NCI-H82 (cell line): ENCODE data around the gene TMEM239.
"Not testable (repeated sequence)": the region's sequence is repeated elsewhere in the genome, so short reads cannot be mapped to it uniquely, and the experiment has no call there.

Experiments
- DNase-seq: peaks from one replicate; lab custom pipeline; 2025; lab: John Stamatoyannopoulos, UW

The TMEM239 gene

DNA sequence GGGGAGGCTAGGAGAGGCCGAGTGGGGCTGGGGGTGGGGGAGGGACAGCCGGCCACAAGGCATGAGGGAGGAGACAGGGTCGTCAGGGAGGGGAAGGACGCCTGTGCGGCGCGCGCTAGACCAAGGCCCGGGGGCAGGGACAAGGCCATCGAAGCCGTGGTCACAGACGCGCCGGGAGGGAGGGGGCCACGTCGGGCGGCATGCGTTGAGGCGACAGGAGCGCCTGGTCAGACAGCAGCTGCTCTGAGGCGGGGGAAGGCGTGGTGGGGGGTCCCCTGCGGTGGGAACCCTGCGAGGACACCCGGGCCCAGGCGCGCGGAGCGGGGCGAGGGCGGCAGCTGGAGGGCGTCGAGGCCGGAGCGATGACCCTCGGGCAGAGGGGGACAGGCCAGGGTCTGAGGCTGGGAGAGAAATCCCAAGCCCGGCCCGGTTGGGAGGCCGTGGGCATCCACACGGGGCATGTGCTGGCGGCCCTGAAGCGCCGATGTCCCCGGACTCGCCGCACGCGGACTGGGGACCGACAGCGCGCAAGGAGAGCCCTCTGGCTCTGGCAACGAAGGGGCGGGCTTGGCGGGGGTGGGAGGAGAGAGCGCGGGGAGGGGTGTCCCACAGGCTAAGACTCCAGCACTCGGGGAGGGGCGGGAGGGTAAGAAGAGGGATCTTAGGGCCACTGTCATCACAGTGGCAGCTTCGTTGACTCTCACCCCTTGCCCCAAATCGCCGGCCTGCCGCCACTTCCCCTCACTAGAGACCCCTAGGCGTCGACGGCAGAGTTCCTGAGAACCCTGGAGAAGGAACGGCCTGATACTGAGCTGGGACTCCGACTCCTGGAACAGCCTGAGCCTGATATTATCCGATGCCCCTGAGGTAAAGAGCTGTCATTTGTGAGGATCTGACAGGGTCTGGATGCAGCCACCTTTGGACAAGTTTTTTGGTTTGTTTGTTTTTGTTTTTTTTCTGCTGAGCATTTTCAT is 5.0 kb downstream of the TMEM239 start:
- DNase-seq = peak; percentile 42

DNA sequence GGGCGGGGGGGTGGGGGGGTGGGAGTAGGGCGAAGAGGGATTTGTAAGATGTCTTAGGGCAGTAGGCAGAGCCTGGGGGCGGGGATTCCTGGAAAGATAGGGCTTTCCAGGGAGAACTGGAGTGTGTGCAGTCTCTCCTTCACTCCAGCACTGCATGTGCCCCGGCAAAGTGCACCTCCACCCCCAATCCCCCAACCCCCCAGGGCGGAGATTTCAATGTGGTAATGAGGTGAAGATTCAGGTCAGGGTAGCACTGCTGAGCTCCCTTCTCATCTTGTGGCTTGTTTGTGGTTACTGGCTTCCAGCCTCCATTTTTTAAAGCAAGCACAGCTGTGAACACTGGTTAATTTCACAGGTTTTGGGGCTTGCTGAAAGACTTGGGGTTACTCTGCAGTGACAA is 5.9 kb downstream of the TMEM239 start:
- DNase-seq = no peak

DNA sequence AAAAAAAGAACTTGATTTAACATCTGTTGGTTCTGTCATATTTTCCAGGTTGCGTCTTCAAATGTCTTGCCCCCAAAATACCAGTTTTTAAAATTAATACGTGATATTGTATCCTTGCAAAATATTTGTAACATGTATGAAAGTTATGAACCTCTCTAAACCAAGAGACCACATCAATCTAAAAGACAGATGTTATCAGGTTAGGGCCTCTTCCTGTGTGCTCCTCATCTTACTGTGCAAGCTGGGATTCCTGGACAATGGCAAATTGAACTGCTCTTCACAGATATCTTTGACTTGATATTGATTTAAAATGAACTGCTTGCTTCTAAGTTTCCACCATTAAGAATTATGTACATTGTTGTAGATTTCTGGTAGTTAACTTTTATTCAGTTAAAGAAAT is 9.6 kb downstream of the TMEM239 start:
- no peak for DNase-seq

DNA sequence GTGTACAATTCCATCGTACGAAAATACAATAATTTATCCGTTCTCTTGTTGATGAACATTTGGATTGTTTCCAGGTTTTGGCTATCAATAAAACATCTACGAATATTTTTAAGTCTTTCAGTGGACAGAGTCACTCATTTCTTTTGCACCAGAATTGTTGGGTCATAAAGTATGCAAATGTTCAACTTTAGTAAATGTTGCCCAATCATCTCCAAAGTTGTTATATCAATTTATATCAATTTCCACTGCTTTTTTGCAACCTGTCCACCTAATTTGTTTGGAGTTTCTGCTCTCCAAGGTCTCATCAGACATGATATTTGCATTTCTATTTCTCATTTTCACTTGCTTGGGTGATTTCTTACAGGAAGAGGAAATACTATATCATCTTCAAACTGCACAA is 10.5 kb downstream of the TMEM239 start:
- DNase-seq = no peak

DNA sequence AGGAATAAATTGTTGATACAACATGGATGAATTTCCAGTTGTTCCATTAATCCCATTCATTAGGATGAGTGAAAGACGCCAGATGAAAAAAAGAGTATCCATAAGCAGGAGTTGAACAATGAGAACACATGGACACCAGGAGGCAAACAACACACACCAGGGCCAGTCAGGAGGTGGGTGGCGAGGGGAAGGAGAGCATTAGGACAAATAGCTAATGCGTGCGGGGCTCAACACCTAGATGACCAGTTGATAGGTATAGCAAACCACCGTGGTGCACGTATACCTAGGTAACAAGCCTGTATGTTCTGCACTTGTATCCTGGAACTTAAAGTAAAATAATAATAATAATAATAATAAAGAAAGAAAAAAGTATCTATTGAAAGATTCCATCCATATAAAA is 13.2 kb downstream of the TMEM239 start:
- DNase-seq = no peak

DNA sequence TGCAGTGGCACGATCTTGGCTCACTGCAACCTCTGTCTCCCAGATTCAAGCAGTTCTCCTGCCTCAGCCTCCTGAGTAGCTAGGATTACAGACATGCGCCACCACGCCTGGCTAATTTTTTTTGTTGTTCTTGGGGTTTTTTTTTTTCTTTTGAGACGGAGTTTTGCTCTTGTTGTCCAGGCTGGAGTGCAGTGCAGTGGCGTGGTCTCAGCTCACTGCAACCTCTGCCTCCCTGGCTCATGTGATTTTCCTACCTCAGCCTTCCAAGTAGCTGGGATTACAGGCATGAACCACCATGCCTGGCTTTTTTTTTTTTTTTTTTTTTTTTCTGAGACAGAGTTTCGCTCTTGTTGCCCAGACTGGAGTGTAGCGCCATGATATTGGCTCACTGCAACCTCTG is 15.0 kb downstream of the TMEM239 start:
- DNase-seq = not testable (repeated sequence)

DNA sequence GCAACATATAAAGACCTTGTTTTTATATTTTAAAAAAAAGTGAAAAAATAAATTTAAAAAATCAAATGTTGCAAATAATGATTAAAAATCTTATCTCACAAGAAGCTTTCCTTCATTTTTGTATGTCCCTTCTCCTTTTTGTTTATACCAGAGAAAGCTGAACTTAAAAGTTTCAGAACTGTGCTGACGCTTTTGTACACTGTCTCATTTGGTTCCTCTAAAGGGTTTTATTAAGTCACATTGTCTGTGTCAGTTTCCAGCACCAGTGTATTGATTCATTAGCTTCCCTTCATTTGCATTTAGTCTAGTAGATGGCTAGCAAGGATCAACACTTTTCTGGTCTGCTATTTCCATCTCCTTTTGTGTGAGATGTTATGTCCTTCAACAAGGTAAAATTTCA is 17.6 kb downstream of the TMEM239 start:
- no peak for DNase-seq

DNA sequence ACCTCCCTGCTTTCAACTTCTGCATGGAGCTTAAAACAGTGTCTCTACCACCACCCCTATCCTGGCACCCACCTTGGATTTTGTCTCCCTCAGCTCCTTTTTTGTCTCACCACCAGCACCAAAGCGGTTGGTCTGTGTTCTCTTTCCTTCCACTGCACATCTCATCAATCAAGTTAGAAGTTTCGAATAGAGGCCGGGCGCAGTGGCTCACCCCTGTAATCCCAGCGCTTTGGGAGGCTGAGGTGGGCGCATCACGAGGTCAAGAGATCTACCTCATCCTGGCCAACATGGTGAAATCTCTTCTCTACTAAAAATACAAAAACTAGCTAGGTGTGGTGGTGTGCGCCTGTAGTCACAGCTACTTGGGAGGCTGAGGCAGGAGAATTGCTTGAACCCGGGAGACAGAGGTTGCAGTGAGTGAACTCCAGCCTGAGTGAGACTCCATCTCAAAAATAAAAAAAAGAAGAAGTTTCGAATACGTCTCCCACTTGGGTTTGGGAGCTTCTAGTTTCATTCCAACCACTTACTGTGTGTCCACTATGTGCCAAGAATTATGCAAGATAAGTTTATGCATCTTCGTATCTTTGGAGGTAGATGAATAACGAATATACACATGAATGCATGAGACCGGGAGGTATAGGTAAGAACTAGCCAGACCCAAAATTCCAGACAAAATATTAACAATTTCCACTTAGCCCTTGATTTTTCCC is 18.4 kb downstream of the TMEM239 start:
- no peak for DNase-seq

DNA sequence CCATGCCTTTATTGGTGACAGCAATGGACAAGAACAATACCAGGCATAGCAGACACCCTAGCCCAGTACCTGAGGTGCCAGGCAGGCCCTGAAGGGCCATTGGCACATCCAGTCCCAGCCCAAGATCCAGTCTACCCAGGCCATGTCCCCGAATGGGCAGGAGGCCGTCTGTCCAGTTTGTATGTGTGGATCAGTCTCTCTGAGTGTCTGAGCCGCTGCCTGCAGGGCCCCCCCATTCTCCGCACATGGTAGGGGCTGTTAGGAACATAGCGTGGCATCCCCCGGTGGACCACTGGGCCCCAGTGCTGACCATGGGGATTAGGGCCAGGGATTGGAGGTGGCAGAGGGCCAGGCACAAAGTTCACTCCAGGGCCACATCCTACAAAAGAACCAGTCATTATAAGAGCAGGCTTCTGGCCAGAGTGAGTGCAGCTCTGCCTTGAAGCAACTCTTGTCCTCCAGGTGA is 19.2 kb downstream of the TMEM239 start:
- no peak for DNase-seq

DNA sequence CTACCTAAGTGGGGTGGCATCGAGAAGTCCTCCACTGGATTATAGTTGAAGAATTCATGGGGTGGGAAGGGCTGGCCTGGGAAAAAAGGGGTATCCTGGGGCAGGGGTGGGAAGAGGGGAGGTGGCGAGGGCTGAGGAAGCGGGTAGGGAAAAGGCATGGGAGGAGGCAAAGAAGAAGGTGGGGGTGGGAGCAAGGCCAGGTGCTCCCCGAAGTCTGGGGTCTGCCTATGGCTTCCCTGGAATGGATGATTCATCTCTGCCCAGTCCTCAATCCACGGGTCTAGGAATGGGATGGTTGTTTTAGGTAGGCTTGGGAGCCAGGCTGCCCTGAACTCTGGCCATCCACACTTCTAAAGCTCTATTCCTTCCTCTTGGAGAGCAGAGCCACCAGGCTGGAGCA is 19.9 kb downstream of the TMEM239 start:
- DNase-seq = no peak

DNA sequence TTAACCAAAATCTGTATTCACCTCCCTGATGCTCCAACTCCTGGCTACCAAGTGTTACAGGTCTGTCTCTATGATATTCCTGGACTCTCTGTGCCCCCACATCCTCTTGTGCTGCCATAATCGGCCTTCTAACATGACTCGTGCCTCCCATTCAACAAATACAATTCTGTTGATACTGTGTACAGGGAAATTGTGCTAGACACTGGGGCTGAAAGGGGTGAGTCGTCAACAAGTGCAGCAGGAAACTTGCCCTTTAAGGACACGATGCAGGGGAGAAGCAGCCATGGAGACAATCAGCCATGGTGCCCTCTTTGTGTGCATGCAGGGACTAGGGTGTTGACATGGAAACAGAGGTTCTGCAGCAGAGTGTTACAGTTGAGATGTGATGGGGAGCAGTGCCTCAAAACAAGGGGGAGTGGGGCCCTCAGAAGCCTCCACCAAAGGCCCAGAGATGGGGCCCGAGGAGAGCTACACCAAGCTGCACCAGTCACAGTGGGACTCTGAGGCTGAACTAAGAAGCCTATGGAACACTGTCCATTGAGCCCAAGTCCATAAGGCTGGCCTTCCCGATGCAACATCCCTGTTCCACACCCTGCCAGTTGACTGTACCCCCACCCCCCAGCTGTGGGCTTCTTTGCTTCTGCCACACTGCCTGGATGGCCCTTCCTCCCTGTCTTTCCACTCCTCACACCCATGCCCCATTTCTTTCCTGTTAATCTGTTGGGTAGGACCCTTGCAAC is 21.2 kb downstream of the TMEM239 start:
- DNase-seq = no peak

DNA sequence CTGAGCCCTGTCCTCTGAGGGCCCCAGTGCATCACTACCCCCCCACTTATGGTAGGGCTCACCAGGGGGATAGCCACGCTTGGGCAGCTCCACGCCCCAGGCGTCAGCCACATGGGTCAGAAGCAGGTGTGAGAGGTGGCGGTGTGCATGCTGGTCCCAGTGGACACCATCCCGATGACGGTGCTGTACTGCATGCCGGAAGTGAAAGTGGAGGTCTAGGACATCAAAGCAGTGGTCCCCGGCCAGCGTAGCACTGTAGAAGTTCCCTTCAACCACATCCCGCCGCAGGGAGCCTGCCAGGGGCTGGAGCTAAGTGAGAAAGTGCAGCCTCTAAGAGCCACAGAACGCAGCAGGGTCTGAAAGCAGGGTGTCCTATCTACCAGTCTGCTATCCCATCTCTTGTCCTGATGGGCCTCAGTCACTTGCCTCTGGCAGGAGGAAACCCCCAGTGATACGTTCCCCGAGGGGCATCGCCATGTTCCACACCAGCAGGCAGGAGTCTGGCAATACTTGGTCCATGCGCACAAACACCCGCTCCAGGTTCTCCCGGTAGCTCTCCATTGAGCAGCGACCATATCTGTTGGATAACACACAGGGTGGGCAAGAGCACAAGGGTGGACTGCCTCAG is 22.1 kb downstream of the TMEM239 start:
- no peak for DNase-seq

DNA sequence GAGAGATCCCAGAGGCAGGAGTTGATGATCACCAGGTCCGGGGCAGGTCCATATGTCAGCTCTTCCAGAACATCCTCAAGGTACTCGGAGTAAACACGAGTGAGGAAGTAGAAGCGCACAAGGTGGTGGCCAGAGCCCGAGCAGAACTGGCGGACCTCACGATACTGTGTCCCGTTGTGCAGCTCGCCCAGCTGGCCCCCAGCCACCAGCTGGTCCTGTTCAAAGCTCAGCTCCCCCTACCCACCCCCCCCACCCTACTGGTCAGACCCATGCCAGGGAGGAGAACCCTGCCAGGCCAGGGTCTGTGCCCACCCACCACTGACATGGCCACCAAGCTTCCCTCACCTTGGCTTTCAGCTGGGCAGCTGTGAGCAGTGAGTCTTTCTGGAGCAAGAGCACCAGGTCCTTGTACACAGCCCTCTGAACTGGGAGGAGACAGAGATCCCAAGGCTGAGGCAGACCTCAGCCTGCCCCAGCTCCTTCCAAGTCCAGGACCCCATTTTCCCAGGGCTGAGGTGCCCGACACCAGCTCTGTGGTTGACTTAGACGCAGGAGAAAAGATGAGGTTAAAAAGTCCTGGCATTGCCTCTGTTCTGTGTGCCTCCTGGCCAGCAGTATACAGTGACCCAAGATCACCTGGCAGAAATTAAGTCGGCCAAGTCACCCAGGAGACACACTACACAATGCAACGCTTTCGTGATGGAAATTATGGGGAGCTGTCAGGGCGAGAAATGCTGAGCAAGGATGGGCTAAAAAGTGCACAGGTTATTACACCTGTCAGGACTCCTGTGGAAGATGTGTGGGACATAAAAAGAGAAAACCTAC is 22.9 kb downstream of the TMEM239 start:
- no peak for DNase-seq

DNA sequence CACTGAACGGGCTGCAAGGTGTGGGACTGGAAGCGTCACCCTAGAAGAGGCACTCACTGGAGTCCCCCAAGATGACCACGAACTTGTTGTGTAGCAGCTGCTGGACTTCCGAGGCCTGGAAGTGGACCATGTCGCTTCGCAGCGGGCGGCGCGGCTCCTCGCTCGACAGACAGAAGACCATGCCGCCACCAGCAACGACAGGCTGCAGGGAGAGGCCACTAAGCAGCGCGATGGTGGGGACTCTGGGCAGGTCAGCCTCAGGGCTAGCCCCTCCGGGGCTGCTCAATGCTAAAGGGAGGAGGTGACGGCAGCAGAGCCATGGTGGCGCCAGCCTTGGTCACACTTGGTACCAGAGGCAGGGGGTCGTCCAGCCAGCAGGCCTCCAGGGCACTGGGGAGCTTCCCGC is 23.6 kb downstream of the TMEM239 start:
- no peak for DNase-seq

DNA sequence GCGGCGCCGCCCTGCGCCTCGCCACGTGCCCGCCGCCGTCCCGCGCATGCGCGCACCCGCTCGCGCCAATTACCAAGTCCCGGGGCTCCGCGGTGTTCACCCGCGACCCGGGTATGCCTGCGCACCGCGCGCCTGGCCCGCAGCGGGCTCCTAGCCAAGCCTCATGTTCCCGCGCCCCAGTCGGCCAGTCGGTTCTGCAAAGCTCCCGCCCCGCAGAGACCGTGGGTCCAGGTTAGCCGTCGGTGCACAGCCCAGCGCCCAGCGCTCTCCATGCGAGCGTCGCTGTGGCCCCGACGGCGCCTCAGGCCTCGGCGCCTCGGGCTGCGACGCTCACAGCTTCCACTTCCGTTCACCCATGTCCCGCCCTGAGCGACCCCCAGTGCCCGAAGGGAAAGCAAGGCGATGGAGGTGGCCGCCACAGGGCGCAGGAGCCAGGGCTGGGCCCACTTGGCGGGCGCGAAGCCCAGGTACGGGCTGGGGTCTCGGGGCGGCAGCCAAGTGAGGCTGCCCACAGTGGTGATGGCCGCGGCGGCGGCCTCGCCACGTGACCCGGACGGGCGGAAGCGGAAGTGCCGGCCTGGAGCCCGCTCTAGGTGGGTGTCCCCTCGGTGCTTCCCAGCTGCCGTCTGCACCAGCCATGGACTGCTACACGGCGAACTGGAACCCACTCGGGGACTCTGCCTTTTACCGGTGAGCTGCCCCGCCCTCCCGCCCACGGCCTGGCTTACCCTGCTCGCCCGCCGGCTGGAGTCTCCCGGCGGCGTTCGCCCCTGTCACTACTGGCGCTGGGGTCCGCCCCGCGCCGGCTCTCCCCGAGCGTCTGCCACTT is 24.2 kb downstream of the TMEM239 start, which contains the start of the genes PCED1A and VPS16:
Gene PCED1A (minus strand): TSS at position 518 of the 829 bp plus-strand sequence. CDS start 743 bp downstream, outside the sequence.
Gene VPS16 (plus strand): TSS at position 608 of the 829 bp plus-strand sequence. CDS start 30 bp downstream, at position 638.
- DNase-seq = peak; percentile 93

DNA sequence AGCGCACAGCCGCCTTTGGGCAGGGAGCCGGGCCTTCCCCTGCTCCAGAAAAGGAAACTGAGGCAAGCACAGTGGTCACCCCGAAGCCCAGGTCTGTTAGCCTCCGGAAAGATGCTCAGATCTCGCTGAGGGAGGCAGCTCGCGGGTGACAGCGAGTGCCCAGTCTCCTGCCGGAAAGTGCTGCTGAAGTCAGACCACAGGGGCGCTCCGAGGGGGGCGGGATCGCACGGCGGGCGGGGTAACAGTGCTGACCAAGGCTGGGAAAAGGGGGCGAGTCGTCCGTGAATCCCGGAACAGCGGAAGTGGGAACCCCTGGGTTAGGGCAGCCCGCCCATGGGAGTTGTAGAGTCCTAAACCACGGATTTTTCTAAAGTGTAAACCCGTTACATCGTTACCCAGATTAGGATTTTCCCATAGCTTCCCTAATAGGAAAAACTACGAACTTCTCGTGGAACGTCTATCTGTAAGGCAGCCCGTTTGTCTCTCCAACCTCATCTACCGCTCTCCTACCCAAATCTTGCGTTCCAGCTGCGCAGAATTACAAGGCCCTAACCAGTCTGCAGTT is 24.9 kb downstream of the TMEM239 start:
- peak; percentile 42 for DNase-seq

DNA sequence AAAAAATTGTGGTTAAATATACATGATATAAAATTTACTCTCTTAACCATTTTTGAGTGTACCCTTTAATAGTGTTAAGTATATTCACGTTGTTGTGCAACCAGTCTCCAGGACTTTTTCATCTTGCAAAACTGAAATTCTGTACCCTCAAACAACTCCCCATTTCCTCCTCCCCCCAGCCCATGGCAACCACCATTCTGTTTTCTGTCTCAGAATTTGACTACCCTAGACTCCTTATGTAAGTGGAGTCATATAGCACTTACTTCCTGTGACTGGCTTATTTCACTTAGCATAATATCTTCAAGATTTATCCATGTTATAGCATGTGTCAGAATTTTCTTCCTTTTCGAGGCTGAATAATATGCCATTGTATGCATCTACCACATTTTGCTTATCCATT is 29.4 kb downstream of the TMEM239 start:
- DNase-seq = no peak

DNA sequence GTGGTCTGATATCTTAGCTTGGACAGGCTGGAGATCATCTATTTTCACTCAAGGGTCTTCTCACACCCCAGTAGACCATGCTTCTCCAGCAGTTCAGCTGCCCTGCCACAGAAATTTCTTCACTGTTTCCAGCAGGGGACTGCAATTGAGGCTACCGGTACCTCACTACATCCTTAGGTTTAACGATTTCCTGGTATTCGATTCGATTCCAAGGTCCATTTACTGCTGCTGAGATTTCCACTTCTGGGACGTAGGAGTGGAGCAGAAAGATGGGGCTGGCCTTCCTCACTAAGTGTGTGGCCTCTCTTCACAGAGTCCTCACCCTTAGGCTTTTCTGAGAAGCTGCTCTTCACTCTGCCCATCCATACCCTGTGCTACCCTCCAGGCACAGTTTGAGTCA is 30.5 kb downstream of the TMEM239 start:
- no peak for DNase-seq

DNA sequence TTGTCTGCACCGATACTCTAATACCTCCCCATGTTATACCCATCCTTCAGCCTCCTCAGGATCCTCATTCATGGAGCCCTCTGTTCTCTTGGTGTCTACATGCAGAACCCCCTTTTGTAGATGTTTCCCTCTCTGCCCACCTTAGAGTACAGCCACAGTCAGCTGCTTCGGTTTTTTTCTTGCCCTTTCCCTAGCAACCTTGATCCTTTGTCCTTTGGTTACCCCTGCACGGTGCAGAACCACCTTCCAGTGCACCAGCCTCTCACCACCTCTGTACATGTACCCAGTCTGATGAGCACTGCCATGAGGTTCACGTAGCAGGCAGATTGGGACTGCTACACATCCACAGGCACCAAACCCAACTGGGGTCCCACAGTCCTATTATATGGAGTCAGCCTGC is 31.6 kb downstream of the TMEM239 start:
- DNase-seq = no peak

DNA sequence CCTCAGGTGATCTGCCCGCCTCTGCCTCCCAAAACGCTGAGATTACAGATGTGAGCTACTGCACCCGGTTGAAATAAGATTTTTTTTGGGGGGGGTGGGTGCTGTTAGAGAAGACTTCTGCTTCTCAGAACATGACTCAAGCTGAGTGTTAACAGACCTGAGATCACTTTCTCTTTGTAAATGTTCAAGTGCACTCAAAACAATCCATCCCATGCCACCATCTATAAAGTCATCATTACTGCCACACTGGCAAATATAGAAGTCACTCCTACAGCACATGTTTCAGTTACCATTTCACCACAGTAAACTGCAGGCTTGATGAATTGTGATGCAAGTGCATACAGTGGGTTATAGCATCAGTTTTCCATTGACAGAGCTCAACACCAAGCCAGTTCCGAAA is 33.4 kb downstream of the TMEM239 start:
- DNase-seq = no peak
